HuH-7 (cell line): ENCODE results near the gene OR5T2.
"Not testable (repeated sequence)": the region's sequence is repeated elsewhere in the genome, so short reads cannot be mapped to it uniquely, and the experiment has no call there.

Source experiments
- DNase-seq: peaks from one replicate; pipeline ENCODE4 v3.0.0; 2011; ENCODE audit warnings: low spot score

OR5T2 gene

DNA sequence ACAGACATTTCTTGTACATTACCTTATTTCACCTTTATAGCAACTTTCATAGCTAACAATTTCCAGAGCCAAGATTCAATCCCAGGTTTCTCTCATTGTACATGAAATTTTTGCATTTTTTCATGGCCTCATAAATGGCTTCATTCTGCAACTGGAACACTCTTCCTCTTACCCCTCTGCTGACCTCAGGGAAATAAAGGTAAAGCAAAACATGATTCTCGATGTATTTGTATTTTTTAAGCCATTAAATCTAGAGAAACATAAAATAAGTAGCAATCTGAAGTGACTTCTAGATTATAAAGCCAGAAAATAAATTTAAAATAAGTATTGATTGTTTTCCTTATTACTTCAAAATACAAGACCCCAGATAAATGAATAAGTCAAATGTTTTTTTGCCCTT, at the start of gene OR5T2:
Gene OR5T2, minus strand, starts transcription at position 101 of the 400 bp plus-strand sequence. CDS start 1,193 bp downstream, outside the sequence.
- DNase-seq = no peak

DNA sequence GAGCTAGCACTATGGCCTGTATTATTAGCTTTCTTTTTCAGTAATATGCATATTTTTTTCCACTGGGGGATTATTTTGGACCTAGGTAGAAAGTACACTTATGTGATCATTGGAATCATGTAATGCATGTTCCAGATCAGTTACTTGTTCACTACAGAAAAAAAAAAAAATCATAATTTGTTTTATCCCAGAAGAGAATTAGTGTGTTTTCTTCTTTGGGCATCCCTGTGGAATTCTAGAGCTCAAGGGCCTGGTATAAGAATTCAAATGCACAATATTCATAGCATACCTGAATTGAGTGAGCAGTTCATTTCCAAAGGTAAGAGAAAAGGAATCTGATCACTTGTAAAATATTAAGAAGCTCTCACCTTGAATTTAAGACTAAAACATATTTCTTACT, 39.8 kb upstream of the OR5T2 start, which contains the start of gene OR5T1:
Gene OR5T1, plus strand, starts transcription at position 301 of the 400 bp plus-strand sequence. CDS start 1,485 bp downstream, outside the sequence.
- no peak for DNase-seq

DNA sequence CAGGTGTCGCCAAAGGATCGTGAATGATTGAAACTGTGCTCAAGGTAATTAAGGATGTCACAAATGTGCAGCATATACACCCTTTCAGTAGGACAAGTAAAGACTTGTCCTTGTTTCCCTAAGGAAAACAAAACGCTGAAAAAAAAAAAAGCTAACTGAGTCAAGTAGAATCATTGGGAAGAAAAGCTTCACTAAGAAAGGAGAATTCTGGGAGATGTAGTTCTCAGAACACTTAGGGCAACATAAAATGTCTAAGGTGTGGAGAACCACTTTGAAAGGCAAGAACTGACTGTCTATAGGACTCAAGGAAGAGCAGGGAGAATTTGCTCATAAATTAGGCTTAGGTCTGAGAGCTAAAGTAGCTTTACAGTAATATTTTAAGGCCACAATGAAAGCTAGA, 37.0 kb upstream of the OR5T2 start:
- no peak for DNase-seq

DNA sequence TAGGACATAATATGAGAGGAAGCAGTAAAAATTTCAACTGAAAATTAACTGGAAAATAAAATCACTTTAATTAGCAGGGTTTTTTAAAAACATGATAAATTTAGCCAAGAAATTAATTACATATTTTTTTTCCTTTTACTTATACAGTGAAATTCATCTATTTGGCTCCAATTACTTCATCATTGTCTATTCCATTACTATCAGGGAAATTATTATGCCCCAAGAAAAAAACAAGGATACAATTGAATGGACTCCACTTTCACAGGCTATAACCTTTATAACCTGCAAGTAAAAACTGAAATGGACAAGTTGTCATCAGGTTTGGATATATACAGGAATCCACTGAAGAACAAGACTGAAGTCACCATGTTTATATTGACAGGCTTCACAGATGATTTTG, 17.9 kb upstream of the OR5T2 start, which contains the start of gene OR5T3:
Gene OR5T3, plus strand, starts transcription at position 301 of the 400 bp plus-strand sequence. Its CDS starts 0 bp downstream, at position 301.
- no peak for DNase-seq

DNA sequence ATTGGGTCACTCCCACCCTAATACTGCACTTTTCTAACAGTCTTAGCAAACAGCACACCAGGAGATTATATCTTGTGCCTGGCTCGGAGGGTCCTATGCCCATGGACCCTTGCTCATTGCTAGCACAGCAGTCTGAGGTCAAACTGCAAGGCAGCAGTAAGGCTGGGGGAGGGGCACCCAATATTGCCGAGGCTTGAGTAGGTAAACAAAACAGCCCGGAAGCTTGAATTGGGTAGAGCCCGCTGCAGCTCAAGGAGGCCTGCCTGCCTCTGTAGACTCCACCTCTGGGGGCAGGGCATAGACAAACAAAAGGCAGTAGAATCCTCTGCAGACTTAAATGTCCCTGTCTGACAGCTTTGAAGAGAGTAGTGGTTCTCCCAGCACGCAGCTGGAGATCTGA, 14.3 kb downstream of the OR5T2 start:
- DNase-seq = not testable (repeated sequence)

DNA sequence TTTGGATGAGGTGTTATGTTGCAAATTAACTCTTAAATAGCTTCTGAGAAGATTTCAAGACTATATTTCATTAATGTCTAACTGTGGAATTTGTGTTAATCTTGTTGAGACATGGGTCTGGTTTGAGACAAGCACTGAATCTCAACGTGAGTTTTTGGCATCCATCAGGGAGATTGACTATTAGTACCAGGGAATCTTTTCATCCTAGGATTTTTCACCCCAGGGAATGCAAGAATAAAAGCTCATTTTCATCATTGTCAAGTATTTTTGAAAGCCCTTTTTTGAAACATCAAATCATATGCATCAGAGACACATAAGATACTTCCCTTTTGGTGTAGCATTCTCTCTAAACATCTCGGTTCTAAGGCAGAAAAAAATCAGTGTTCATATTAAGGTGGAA, 19.5 kb downstream of the OR5T2 start:
- DNase-seq = no peak

DNA sequence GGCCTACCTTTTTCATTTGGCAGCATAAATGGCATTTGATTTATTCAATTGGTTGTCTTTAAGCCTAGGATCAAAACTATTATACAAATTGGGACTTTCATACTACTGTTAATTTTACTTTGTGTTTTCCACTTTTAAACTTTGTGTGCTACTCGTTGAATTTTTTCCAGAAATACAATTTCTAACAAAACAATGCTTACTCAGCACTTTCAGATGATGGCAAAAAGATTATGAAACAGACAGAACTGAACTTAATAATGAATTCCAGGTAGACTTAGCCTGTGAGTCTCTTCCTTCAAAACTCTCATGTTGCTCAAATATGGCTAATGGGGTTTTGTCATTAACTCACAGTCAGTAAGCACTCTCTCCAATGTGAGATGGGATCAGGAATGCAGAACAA, 26.3 kb downstream of the OR5T2 start:
- DNase-seq = no peak

DNA sequence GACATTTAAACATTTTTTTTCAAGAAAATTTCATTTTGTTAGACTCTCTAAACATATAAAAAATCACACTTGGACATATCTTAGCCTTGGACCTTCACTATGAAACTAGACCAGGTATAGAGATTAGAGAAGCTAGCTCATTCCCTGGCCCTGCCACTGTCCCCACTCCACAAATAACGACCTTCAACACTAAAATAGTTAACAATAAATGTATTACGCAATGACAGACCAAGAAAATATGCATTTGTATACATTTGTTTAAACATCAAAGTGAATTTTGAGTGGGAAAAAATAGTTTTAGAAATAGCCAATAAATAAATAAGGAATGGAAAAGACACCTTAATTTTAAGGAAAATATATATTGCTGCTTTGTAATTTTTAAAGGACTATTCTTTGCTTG, 36.7 kb downstream of the OR5T2 start:
- no peak for DNase-seq

DNA sequence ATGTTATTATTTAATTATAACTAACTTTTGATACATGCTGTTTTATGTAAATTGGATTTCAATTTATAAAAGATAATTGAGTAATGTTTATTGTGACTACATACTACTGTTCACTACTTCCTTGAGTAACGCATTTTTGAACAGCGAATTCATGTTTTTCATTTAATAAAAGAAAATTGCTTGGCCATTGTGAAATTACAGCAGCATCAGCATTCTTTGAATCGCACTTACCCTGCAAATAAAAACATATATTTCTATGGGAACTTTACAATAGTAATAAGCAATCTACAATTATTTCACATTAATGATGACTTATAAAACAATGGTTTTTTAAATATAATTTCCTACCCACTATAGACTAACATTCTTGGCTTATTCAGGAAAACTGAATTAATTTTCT, 37.4 kb downstream of the OR5T2 start:
- no peak for DNase-seq

DNA sequence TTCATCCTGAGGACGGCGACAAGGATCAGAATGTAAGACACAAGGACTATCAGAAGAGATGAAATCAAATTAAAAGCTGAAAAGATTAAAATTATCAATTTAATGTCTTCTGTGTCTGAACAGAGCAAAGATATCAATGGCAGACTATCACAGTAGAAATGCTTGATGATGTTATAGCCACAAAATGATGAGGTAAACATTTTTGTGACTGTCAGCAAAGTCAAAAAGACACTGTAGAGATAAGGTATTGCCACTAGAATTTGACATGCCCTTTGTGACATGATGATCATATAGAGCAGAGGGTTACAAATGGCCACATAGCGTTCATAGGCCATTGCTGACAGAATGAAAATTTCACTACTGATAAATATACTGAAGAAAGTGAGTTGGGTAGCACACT, 45.5 kb downstream of the OR5T2 start:
- no peak for DNase-seq

DNA sequence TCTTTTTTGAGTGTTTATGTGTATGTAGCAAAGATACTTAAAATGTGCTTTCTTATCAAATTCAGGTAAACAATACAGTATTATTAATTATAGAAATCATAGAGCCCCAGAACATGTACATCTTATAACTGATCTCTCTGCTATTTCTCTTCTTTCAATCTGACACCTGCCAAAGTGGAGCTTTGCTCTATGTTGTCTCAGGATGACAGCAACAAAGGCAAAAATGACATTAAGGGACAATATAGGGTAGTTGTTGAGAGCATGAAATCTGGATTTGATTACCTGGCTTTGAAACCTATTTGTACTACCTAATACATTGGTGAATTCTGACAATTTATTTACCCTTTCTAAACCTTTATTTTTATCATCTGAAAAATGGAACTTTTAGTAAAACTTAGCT, 50.6 kb downstream of the OR5T2 start:
- DNase-seq = no peak
